Lower leg skin (tissue), 4 donors: ENCODE data around the gene PIGR. TPM values are rescaled to one million over a fixed set of nuclear protein-coding genes. Genes with fewer than 3 reads are reported as not detected.

Source experiments
- DNase-seq, 2 donors: peaks; one replicate each; pipeline ENCODE4 v3.0.0-alpha.2; 2019; ENCODE audit warnings: low spot score in 2 of 2
- H3K4me3 ChIP-seq: fragments of 200-600 bp; sonication (generic); 2 replicates; pipeline ENCODE4 v1.5.1; 2017; ENCODE audit warnings: mild to moderate bottlenecking, low read depth; ENCODE audit not compliant: poor library complexity, severe bottlenecking
- POLR2A ChIP-seq, 2 donors: fragments of 450-650 bp; IDR thresholded peaks; one replicate each; pipeline ENCODE4 v1.6.1; 2016 to 2017; ENCODE audit warnings: antibody characterized with exemption in 2 of 2, mild to moderate bottlenecking in 1 of 2, moderate library complexity in 1 of 2
- WGBS, 2 donors: methylation state at CpG; one replicate each; pipeline ENCODE4 v1.1.5; 2018; 5-methylcytosine and 5-hydroxymethylcytosine counted together
- intact Hi-C: fragments of 100-400 bp; cut with DNase I; formaldehyde crosslinking; loops from one replicate; pipeline ENCODE4 v1.15.0; 2023; ENCODE audit warnings: low total_unique reads
- total RNA-seq, 4 donors: library from RNA; depleted of rRNA; stranded (reverse); fragments of >200 nt; gene quantifications; one replicate each; pipeline ENCODE4 v1.1.0, GENCODE V29; 2016
- TF ChIP-seq, protein P1 (sequence below), 3 donors: fragments of 450-650 bp; IDR thresholded peaks; one replicate each; pipeline ENCODE4 v1.5.1; 2016; ENCODE audit warnings: antibody characterized with exemption in 3 of 3, mild to moderate bottlenecking in 3 of 3, moderate library complexity in 2 of 3

The PIGR gene
- total RNA-seq, 4 donors from 2014 or later = 0.55 to 4.7 (median 2.0) TPM; not detected in 1

DNA sequence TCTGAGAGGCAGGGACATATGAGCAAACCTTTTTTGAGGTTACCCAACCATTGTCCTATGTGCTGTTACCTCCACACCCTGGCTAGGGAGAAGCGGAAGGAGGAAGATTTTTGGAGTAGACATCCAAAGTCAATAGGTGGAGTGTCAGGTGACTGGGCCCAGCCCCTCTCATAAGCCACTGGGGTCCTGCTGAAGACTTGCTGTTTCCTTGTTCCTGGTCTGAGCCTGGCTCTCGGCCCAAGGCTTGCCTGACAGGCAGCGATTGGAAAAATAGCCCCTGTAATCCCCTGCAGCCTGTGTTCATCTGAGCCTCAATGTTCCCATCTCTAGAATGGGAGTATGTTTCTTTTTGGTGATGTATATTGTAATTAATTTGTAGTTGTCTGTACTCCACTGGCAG is 6.9 kb upstream of the PIGR start:
- TF ChIP-seq POLR2A (IDR thresholded peaks at IDR 0.05) = no peak
- TF ChIP-seq, protein P1, sequence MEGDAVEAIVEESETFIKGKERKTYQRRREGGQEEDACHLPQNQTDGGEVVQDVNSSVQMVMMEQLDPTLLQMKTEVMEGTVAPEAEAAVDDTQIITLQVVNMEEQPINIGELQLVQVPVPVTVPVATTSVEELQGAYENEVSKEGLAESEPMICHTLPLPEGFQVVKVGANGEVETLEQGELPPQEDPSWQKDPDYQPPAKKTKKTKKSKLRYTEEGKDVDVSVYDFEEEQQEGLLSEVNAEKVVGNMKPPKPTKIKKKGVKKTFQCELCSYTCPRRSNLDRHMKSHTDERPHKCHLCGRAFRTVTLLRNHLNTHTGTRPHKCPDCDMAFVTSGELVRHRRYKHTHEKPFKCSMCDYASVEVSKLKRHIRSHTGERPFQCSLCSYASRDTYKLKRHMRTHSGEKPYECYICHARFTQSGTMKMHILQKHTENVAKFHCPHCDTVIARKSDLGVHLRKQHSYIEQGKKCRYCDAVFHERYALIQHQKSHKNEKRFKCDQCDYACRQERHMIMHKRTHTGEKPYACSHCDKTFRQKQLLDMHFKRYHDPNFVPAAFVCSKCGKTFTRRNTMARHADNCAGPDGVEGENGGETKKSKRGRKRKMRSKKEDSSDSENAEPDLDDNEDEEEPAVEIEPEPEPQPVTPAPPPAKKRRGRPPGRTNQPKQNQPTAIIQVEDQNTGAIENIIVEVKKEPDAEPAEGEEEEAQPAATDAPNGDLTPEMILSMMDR (IDR thresholded peaks at IDR 0.05) = no peak
- intact Hi-C loops = no loop called here
- H3K4me3 ChIP-seq = no peak overlapping the region
- 73 to 90% methylated on average over 3 of the region's 3 CpGs for WGBS, 2 donors
- DNase-seq = no peak

DNA sequence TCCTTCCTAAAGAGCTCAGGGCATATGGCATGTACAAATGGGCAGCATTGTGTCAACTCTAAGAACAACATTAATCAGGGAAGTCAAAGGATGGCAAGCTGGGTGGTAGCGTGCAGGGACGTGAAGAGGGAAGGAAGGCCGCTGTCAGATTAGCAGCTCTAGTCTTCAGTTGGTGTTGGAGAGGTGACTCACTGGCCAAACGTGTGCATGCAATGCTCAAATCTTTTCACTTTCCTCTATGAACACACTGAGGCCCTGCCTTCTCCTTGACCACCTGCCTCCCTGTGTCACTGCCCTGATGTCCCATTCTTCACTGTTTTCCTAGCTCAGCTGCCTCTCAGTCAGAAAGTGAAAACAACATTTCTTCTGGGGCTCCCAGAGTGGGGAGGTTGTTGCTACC is 5.9 kb upstream of the PIGR start:
- H3K4me3 ChIP-seq = no peak overlapping the region
- no peak for DNase-seq
- 55 to 75% methylated on average over 4 of the region's 4 CpGs for WGBS, 2 donors
- intact Hi-C loops = no loop called here
- TF ChIP-seq, protein P1 (IDR thresholded peaks at IDR 0.05) = no peak
- no peak for TF ChIP-seq POLR2A (IDR thresholded peaks at IDR 0.05)

DNA sequence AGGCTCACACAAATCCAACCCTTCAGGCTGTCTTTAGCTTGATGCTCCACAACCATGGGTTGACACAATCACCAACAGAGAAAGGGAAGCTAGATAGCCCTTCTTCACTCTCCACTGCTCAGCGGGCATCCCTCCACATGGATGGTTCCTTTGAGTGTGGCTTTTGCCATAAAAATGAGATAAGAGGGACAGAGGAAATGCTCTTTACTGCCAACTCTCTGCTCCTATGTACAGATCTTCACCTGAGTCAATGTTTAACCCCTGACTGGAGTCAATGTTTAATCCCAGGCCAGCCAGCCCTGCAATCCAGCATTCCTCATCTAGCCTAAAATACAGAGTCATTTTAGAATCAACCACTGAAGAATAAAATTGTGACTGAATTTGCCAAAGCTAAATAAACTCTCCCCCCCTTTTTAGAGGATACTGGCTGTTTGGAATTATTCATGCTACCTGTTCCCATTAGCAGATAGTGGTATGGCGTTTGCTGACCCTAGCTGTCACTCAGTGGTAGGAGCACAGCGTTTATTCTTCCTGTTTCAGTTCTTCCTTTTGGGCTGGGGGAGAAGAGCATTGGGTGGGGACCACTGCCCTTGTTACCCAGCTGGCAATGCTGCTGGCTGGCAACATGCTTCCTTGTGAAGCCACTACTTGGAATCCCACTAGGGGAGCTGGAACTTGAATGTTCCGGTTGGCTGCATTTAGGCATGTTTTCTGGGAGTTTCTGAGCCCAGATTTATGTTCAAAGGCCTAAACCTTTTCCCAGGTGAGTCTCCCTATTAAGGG is 5.2 kb upstream of the PIGR start:
- DNase-seq = no peak
- TF ChIP-seq, protein P1 (IDR thresholded peaks at IDR 0.05) = no peak
- no peak for TF ChIP-seq POLR2A (IDR thresholded peaks at IDR 0.05)
- H3K4me3 ChIP-seq = no peak overlapping the region
- WGBS, 2 donors = 85 to 88% methylated on average over 4 of the region's 4 CpGs
- intact Hi-C loops = no loop called here

- DNase-seq = no peak
- no peak overlapping the region for H3K4me3 ChIP-seq
- no peak for TF ChIP-seq POLR2A (IDR thresholded peaks at IDR 0.05)
- TF ChIP-seq, protein P1 (IDR thresholded peaks at IDR 0.05) = no peak
- 91 to 92% methylated on average over 5 of the region's 5 CpGs for WGBS, 2 donors
- intact Hi-C loops = no loop called here
Measured at GRCh38 chr1:206949641-206950040, 3.4 kb upstream of the PIGR start.

GRCh38 chr1:206949208-206949607 is 2.9 kb upstream of the PIGR start:
- TF ChIP-seq POLR2A (IDR thresholded peaks at IDR 0.05) = no peak
- TF ChIP-seq, protein P1 (IDR thresholded peaks at IDR 0.05) = no peak
- 76 to 79% methylated on average over 4 of the region's 4 CpGs for WGBS, 2 donors
- intact Hi-C loops = no loop called here
- no peak for DNase-seq
- no peak overlapping the region for H3K4me3 ChIP-seq

DNA sequence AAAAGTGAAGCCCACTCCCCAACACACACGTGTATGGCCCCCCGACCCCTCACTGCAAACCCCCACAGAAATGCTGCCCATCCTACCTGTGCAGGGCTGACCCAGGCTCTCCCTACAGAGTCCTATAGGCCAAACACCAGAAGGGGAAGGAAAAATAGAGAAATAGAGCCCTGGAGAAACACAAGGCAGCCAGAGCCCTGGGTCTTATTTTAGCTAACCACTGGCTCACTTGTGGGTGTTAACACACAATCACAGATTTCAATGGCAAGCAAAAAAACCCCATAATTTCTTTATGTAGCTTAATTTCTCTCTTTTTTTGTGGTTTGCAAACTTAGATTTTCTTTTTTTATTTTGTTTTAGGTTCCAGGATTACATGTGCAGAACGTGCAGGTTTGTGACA is 989 bp upstream of the PIGR start:
- DNase-seq = no peak
- WGBS, 2 donors = 64 to 70% methylated on average over 3 of the region's 3 CpGs
- no peak overlapping the region for H3K4me3 ChIP-seq
- TF ChIP-seq, protein P1 (IDR thresholded peaks at IDR 0.05) = no peak
- TF ChIP-seq POLR2A (IDR thresholded peaks at IDR 0.05) = no peak
- intact Hi-C loops = no loop called here
